HCT116 (cell line): ENCODE results near the gene MIER3. TPM values are rescaled to one million over a fixed set of nuclear protein-coding genes. Genes with fewer than 3 reads are reported as not detected.

Source experiments
- ATAC-seq: fragments of 200-7000 bp; cut with Tn5 transposase; 2 replicates; pipeline ENCODE4 v1.9.1; 2020; ENCODE audit warnings: mild to moderate bottlenecking, moderate library complexity
- BruUV-seq: library from RNA; stranded (reverse); fragments of 400-500 nt; replicated peaks from 2 replicates; lab custom pipeline; 2021; lab: Mats Ljungman, UMichigan
- CTCF ChIA-PET: fragments of 300-600 bp; sonication (Branson Sonifier 250); formaldehyde crosslinking; loops from one replicate; lab custom pipeline; 2021; ENCODE audit warnings: antibody characterized with exemption; lab: Charles Lee
- POLR2A ChIA-PET: fragments of 300-600, 350-600 bp; sonication (Branson Sonifier 250); formaldehyde crosslinking; loops from one replicate; lab custom pipeline; 2021; ENCODE audit warnings: antibody characterized with exemption; lab: Charles Lee
- RAD21 ChIA-PET, 2 experiments: fragments of 300-600 bp; sonication (Branson Sonifier 250); formaldehyde crosslinking; loops; one replicate each; lab custom pipeline; 2023; ENCODE audit warnings: low total read pairs in 2 of 2; ENCODE audit not compliant: uncharacterized antibody in 2 of 2, unreplicated experiment in 2 of 2, low non-redundant PET in 1 of 2; lab: Charles Lee
- DNase-seq: peaks from one replicate; pipeline ENCODE4 v3.0.0-alpha.2; 2010; ENCODE audit warnings: low read depth, low spot score
- H2AFZ ChIP-seq: fragments of 200-600 bp; shearing (Covaris generic), sonication (generic); 2 replicates; pipeline ENCODE4 v1.6.1; 2017; ENCODE audit warnings: low read depth, mixed run types, mixed read lengths, antibody characterized with exemption, low read length; ENCODE audit not compliant: poor library complexity, severe bottlenecking
- H3K27ac ChIP-seq: 2 replicates; pipeline ENCODE4 v1.5.1; 2012; ENCODE audit warnings: low read depth, low read length
- H3K27me3 ChIP-seq: fragments of 200-600 bp; sonication (generic); 2 replicates; pipeline ENCODE4 v1.6.1; 2016; ENCODE audit warnings: mixed run types, low read length, mixed read lengths; ENCODE audit not compliant: insufficient read depth
- H3K36me3 ChIP-seq, 2 experiments: fragments of 200-500 bp in 1 of 2; fragments of 200-600 bp in 1 of 2; sonication (Bioruptor generic) in 1 of 2; sonication (generic) in 1 of 2; 2 replicates each; pipeline versions ENCODE4 v1.5.1 to v1.6.1; 2014 to 2016; ENCODE audit warnings: low read length in 2 of 2, inconsistent platforms in 1 of 2, mixed read lengths in 1 of 2, mixed run types in 1 of 2; ENCODE audit not compliant: insufficient read depth in 2 of 2, control insufficient read depth in 1 of 2
- H3K4me1 ChIP-seq, 2 experiments: fragments of 200-600 bp in 1 of 2; sonication (generic) in 1 of 2; 2 replicates each; pipeline versions ENCODE4 v1.5.1 to v1.6.1; 2012 to 2017; ENCODE audit warnings: low read length in 2 of 2, inconsistent platforms in 1 of 2, mild to moderate bottlenecking in 1 of 2, mixed read lengths in 1 of 2, mixed run types in 1 of 2, moderate library complexity in 1 of 2; ENCODE audit not compliant: insufficient read depth in 2 of 2, control insufficient read depth in 1 of 2
- H3K4me2 ChIP-seq: fragments of 200-600 bp; sonication (generic); 2 replicates; pipeline ENCODE4 v1.6.1; 2017; ENCODE audit warnings: mixed run types, low read length, mixed read lengths
- H3K4me3 ChIP-seq, 2 experiments: fragments of 200-600 bp in 1 of 2; sonication (generic) in 1 of 2; replicated peaks in 1 of 2; 2 replicates each; pipeline ENCODE4 v1.5.1; 2011 to 2016; ENCODE audit warnings: low read length in 2 of 2, control low read depth in 1 of 2, low read depth in 1 of 2, mild to moderate bottlenecking in 1 of 2, mixed read lengths in 1 of 2, mixed run types in 1 of 2
- H3K79me2 ChIP-seq: fragments of 200-600 bp; sonication (generic); 2 replicates; pipeline ENCODE4 v1.6.1; 2017; ENCODE audit warnings: mild to moderate bottlenecking, mixed run types, low read length, moderate library complexity, mixed read lengths; ENCODE audit not compliant: insufficient read depth
- H3K9ac ChIP-seq: fragments of 200-600 bp; sonication (generic); 2 replicates; pipeline ENCODE4 v1.6.1; 2016; ENCODE audit warnings: low read length, mixed read lengths
- H3K9me2 ChIP-seq: fragments of 200-600 bp; sonication (generic), shearing (Covaris generic); 2 replicates; pipeline ENCODE4 v1.6.1; 2017; ENCODE audit warnings: mixed run types, mild to moderate bottlenecking, moderate library complexity; ENCODE audit not compliant: insufficient read depth
- H3K9me3 ChIP-seq, 2 experiments: fragments of 200-500 bp in 1 of 2; fragments of 200-600 bp in 1 of 2; sonication (Bioruptor generic) in 1 of 2; sonication (generic) in 1 of 2; 2 replicates each; pipeline ENCODE4 v1.6.1; 2014 to 2017; ENCODE audit warnings: low read length in 2 of 2, mixed read lengths in 2 of 2, inconsistent platforms in 1 of 2, low read depth in 1 of 2, mild to moderate bottlenecking in 1 of 2, mixed run types in 1 of 2, moderate library complexity in 1 of 2; ENCODE audit not compliant: control insufficient read depth in 1 of 2, insufficient read depth in 1 of 2
- H4K20me1 ChIP-seq: fragments of 200-600 bp; sonication (generic), shearing (Covaris generic); 2 replicates; pipeline ENCODE4 v1.6.1; 2017; ENCODE audit warnings: mixed run types, mild to moderate bottlenecking, moderate library complexity; ENCODE audit not compliant: insufficient read depth
- ATF3 ChIP-seq: IDR thresholded peaks from 2 replicates; pipeline ENCODE4 v1.6.1; 2012
- CBX3 ChIP-seq: IDR thresholded peaks from 2 replicates; pipeline ENCODE4 v1.6.1; 2012; ENCODE audit warnings: low read depth
- CEBPB ChIP-seq: IDR thresholded peaks from 2 replicates; pipeline ENCODE4 v1.6.1; 2012; ENCODE audit warnings: low read depth
- CTCF ChIP-seq, 3 experiments: fragments of 200-600 bp in 1 of 3; sonication (generic) in 1 of 3; IDR thresholded peaks in 2 of 3; conservative IDR thresholded peaks in 1 of 3; 2 replicates each; pipeline ENCODE4 v1.5.1; 2012 to 2017; ENCODE audit warnings: low read depth in 2 of 3, low read length in 2 of 3, antibody characterized with exemption in 1 of 3, borderline replicate concordance in 1 of 3, control low read depth in 1 of 3, mild to moderate bottlenecking in 1 of 3, mixed read lengths in 1 of 3, mixed run types in 1 of 3, moderate library complexity in 1 of 3; ENCODE audit not compliant: insufficient read depth in 1 of 3
- EGR1 ChIP-seq: IDR thresholded peaks from 2 replicates; pipeline ENCODE4 v1.6.1; 2012; ENCODE audit warnings: low read depth
- ELF1 ChIP-seq: IDR thresholded peaks from 2 replicates; pipeline ENCODE4 v1.6.1; 2012; ENCODE audit warnings: low read depth, borderline replicate concordance
- EZH2 ChIP-seq: fragments of 200-600 bp; sonication (generic); IDR thresholded peaks from 2 replicates; pipeline ENCODE4 v1.6.1; 2017; ENCODE audit warnings: antibody characterized with exemption, mixed run types
- EZH2phosphoT487 ChIP-seq: fragments of 200-600 bp; IDR thresholded peaks from 2 replicates; pipeline ENCODE4 v1.6.1; 2018; ENCODE audit warnings: antibody characterized with exemption, borderline replicate concordance
- JUND ChIP-seq: IDR thresholded peaks from 2 replicates; pipeline ENCODE4 v1.6.1; 2012
- MAX ChIP-seq: IDR thresholded peaks from 2 replicates; pipeline ENCODE4 v1.6.1; 2012
- POLR2A ChIP-seq: IDR thresholded peaks from 2 replicates; pipeline ENCODE4 v1.7.0; 2011; ENCODE audit warnings: borderline replicate concordance; ENCODE audit not compliant: insufficient read depth, insufficient read length; ENCODE audit errors: extremely low read depth
- RAD21 ChIP-seq: IDR thresholded peaks from 2 replicates; pipeline ENCODE4 v1.6.1; 2012; ENCODE audit warnings: low read depth, mild to moderate bottlenecking
- REST ChIP-seq: IDR thresholded peaks from 2 replicates; pipeline ENCODE4 v1.6.1; 2012; ENCODE audit warnings: low read depth
- SP1 ChIP-seq: IDR thresholded peaks from 2 replicates; pipeline ENCODE4 v1.6.1; 2012; ENCODE audit warnings: low read depth
- TCF7L2 ChIP-seq: IDR thresholded peaks from 2 replicates; pipeline ENCODE4 v1.7.0; 2011; ENCODE audit warnings: borderline replicate concordance, inconsistent platforms; ENCODE audit not compliant: insufficient read depth, insufficient read length; ENCODE audit errors: extremely low read depth
- YY1 ChIP-seq: IDR thresholded peaks from 2 replicates; pipeline ENCODE4 v1.6.1; 2011; ENCODE audit warnings: low read length, low read depth, moderate library complexity, mild to moderate bottlenecking; ENCODE audit not compliant: insufficient replicate concordance; ENCODE audit errors: extremely low read depth
- ZBTB33 ChIP-seq: IDR thresholded peaks from 2 replicates; pipeline ENCODE4 v1.6.1; 2011; ENCODE audit warnings: mild to moderate bottlenecking, low read length, moderate library complexity; ENCODE audit not compliant: insufficient replicate concordance; ENCODE audit errors: extremely low read depth
- ZNF274 ChIP-seq: fragments of 200-500 bp; sonication (Bioruptor generic); IDR thresholded peaks from 2 replicates; pipeline ENCODE4 v1.6.1; 2014; ENCODE audit warnings: mild to moderate bottlenecking, low read depth, low read length, inconsistent platforms
- intact Hi-C: fragments of 100-400 bp; cut with micrococcal nuclease; formaldehyde crosslinking; loops from 2 replicates; pipeline ENCODE4 v1.10.0; 2022
- total RNA-seq: library from RNA; stranded (reverse); gene quantifications from one replicate; pipeline ENCODE4 v1.2.1, GENCODE V29; 2021; ENCODE audit not compliant: unreplicated experiment

MIER3 gene
- total RNA-seq, 1 experiment from 2014 or later: 21.9 TPM

- Histone ChIP-seq H3K4me3 (no peak overlapping the region), H3K36me3 (no peaks in the 10 kb centered on the region), H4K20me1 (no peaks in the 10 kb centered on the region), H3K9me2 (no peaks in the 10 kb centered on the region), H2AFZ (peak overlapping the region; percentile 89), H3K4me2 (no peak overlapping the region), H3K27me3 (no peaks in the 10 kb centered on the region), H3K27ac (no peak overlapping the region), H3K4me1 (0 out of 4 replicates have a peak, but pooled peaks cover 0 to 4% of the 10 kb centered on the region in 2 experiments), H3K79me2 (no peaks in the 10 kb centered on the region), H3K9me3 (no peaks in the 10 kb centered on the region), H3K9ac (no peak overlapping the region)
- no peak for ATAC-seq
- BruUV-seq: no TSS peak
- intact Hi-C loops: no loop called here
- no peak for TF ChIP-seq ZNF274
- TF ChIP-seq ELF1: no peak
- TF ChIP-seq POLR2A: no peak
- no peak for TF ChIP-seq CEBPB
- TF ChIP-seq RAD21: no peak
- TF ChIP-seq ZBTB33: no peak
- TF ChIP-seq EZH2phosphoT487: no peak
- TF ChIP-seq CBX3: no peak
- no peak for TF ChIP-seq REST
- TF ChIP-seq YY1: no peak
- no peak for TF ChIP-seq CTCF (IDR thresholded peaks at IDR 0.05 in 2 of 3, conservative IDR thresholded peaks at IDR 0.05 in 1 of 3; ENCODE audit: borderline replicate concordance in 1 of 3, insufficient read depth in 1 of 3, low read depth in 2 of 3, low read length in 2 of 3)
- no peak for TF ChIP-seq JUND
- no peak for TF ChIP-seq ATF3
- TF ChIP-seq SP1: no peak
- no peak for TF ChIP-seq MAX
- TF ChIP-seq TCF7L2: no peak
- TF ChIP-seq EZH2: no peak
- no peak for TF ChIP-seq EGR1
- CTCF ChIA-PET: interaction anchor here (0.7 kb wide), 2 partner anchors 8 to 59 kb away, joined by 3 read pairs; no protein-coding TSS in a partner anchor
- POLR2A ChIA-PET: no interaction called here
- no peak for DNase-seq
- RAD21 ChIA-PET: interaction anchor here (0.5 to 1.0 kb wide), 2 partner anchors 142 to 143 kb away, joined by 3 to 6 read pairs; no protein-coding TSS in a partner anchor
These were observed 43.7 kb upstream of the MIER3 start for GRCh38 chr5:56995596-56995995.
